ENCODE measurements around the gene LCE5A. TPM values are rescaled to one million over a fixed set of nuclear protein-coding genes. Genes with fewer than 3 reads are reported as not detected.

LCE5A gene
- total and polyA plus RNA-seq, 9 of the 15 experiments (the other 6 are each of a cell fraction or from before 2014, with no cell fraction given) = not detected

DNA sequence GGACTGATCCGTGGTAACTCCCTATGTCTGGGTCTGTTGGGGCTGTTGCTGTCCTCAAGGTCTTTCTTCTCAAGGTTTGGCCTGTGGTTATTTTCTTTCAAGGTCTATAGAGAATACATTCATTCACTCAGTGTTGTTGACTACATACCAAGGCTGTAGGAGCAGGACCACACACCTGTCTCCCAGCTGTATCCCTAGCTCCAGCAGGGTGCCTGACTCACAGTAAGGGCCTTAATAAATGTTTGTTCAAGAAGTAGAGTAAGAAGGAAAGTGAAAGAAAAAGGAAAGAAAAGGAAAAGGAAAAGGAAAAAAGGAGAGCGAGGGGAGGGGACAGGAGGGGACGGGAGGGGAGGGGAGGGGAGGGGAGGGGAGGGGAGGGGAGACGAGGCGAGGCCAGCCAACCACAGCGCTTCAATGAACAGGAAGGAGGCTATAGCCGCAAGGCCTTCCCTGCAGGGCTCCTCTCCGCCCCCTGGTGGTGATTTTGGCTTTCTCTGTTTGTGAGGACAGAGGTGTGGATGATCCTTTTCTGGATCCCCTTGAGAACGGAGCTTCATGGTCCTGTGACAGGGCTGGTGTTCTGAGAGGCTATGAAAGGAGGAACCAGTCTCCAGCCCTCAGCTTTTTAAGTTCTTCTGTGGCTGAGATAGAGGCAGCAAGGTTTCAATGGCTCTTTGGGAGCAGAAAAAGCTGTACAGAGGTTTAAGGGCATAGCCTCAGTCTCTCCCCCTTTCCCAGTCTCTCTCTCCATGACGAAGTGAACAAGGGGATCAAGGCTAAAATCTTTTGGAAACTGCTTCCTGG is 30.6 kb upstream of the LCE5A start:
- Histone ChIP-seq H3K27me3 (ENCODE audit: control insufficient read depth in 2 of 2, insufficient read depth in 2 of 2, low read length in 2 of 2) (no peaks in the 10 kb centered on the region), H3K4me2 (ENCODE audit: insufficient read depth, low read length) (no peak overlapping the region), H3K9ac (ENCODE audit: insufficient read depth in 1 of 2, low read depth in 2 of 2, low read length in 2 of 2) (no peak overlapping the region), H3K9me1 (ENCODE audit: control insufficient read depth, insufficient read depth, low read length) (no peaks in the 10 kb centered on the region), H3K27ac (ENCODE audit: extremely low read depth, low read depth, low read length) (no peak overlapping the region), H3K4me3 (no peak overlapping the region), H4K20me1 (replicated peaks; ENCODE audit: control insufficient read depth, insufficient read depth, low read length) (no peaks in the 10 kb centered on the region), H2AFZ (ENCODE audit: low read depth, low read length) (no peak overlapping the region), H3K79me2 (ENCODE audit: control insufficient read depth, insufficient read depth, low read length) (no peaks in the 10 kb centered on the region), H3K9me3 (replicated peaks; ENCODE audit: control insufficient read depth, insufficient read depth, low read depth, low read length) (no peaks in the 10 kb centered on the region), H3K36me3 (ENCODE audit: control insufficient read depth, insufficient read depth, low read length) (no peaks in the 10 kb centered on the region), H3K4me1 (replicated peaks in 1 of 2; ENCODE audit: control insufficient read depth in 2 of 2, insufficient read depth in 2 of 2, low read length in 2 of 2) (no peaks in the 10 kb centered on the region)
- 0 out of 2 replicates have a peak, but pooled peaks have one; percentile 20 for TF ChIP-seq SMC3 (conservative IDR thresholded peaks at IDR 0.05; ENCODE audit: insufficient read depth, low read depth, low read length)
- TF ChIP-seq STAG1 (CRISPR knock-in tag; IDR thresholded peaks at IDR 0.05; ENCODE audit: borderline replicate concordance) = no peak
- peak; percentile 52 to 57 (median 52) for TF ChIP-seq CTCF (IDR thresholded peaks at IDR 0.05 in 2 of 3, conservative IDR thresholded peaks at IDR 0.05 in 1 of 3; ENCODE audit: insufficient read depth in 2 of 3, low read depth in 1 of 3, low read length in 3 of 3)
- peak; percentile 13 for TF ChIP-seq CTCFL (IDR thresholded peaks at IDR 0.05; ENCODE audit: borderline replicate concordance, insufficient read depth, low read depth, low read length, poor library complexity, severe bottlenecking)
- TF ChIP-seq PML (IDR thresholded peaks at IDR 0.05; ENCODE audit: low read length) = no peak
- WGBS (ENCODE audit: insufficient coverage, low coverage, missing lambda C conversion rate) = 0% methylated on average over 6 of the region's 10 CpGs
- no TSS peak for BruUV-seq (replicated peaks)
- FAIRE-seq (no peak), ATAC-seq (peak; percentile 92), DNase-seq (ENCODE audit: extremely low read depth in 1 of 4, low spot score in 3 of 4) (peak; percentile 53 to 68 (median 61))
- in situ Hi-C loops (cut with MboI) = no loop called here
- ChIA-PET CTCF (ENCODE audit: low intra/inter-chr PET ratio) (no interaction called here), POLR2A (interaction anchor here (0.6 kb wide), 1 partner anchor 18 kb away, joined by 5 read pairs; no protein-coding TSS in a partner anchor)
- intact Hi-C loops (cut with micrococcal nuclease) = no loop called here
